Epithelial cell of proximal tubule (primary cell): ENCODE results near the gene CTTNBP2NL. TPM values are rescaled to one million over a fixed set of nuclear protein-coding genes. Genes with fewer than 3 reads are reported as not detected.
A peak's percentile ranks its signal among the peaks of the same experiment; 100 is the strongest.
"Not testable (repeated sequence)": the region's sequence is repeated elsewhere in the genome, so short reads cannot be mapped to it uniquely, and the experiment has no call there.

ENCODE experiments used
- DNase-seq: peaks from one replicate; pipeline ENCODE4 v3.0.0-alpha.2; 2011; ENCODE audit warnings: low read depth
- H3K4me3 ChIP-seq: 2 replicates; pipeline ENCODE4 v1.5.1; 2011; ENCODE audit warnings: low read depth, mild to moderate bottlenecking, low read length
- total RNA-seq: library from RNA; depleted of rRNA; stranded (reverse); fragments of >200 nt; gene quantifications from 2 replicates; pipeline ENCODE4 v1.2.3, GENCODE V29; 2015
- TF ChIP-seq, protein P1 (sequence below): conservative IDR thresholded peaks from 2 replicates; pipeline ENCODE4 v1.5.1; 2012; ENCODE audit warnings: low read depth, mild to moderate bottlenecking, low read length

The CTTNBP2NL gene
- total RNA-seq, 1 donor from 2014 or later: 27.2 TPM

DNA sequence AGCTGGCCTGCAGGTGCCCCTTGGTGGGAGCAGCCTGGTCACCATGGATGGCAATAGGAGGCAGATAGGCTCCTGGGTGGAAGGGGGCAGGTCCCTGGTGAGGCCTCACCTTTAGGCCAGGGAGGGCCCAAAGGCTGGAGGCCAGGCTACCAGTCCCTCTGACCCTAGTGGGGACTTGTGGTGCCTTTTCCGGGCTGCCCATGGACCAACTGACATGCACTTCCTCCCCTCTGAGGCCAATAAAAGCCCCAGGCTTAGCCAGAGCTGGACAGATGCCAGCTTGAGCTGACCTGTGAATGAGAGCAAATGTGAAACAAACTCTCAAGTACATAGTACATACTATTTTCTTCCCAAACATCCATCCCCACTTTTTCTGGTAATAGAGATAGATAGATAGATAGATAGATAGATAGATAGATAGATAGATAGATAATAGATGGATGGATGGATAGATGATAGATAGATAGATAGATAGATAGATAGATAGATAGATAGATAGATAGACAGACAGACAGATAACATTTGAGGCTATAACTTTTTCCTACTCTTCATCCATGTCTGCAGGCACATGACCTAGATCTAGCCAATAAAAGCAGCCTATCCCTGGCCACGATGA, 9.2 kb upstream of the CTTNBP2NL start:
- TF ChIP-seq, protein P1, sequence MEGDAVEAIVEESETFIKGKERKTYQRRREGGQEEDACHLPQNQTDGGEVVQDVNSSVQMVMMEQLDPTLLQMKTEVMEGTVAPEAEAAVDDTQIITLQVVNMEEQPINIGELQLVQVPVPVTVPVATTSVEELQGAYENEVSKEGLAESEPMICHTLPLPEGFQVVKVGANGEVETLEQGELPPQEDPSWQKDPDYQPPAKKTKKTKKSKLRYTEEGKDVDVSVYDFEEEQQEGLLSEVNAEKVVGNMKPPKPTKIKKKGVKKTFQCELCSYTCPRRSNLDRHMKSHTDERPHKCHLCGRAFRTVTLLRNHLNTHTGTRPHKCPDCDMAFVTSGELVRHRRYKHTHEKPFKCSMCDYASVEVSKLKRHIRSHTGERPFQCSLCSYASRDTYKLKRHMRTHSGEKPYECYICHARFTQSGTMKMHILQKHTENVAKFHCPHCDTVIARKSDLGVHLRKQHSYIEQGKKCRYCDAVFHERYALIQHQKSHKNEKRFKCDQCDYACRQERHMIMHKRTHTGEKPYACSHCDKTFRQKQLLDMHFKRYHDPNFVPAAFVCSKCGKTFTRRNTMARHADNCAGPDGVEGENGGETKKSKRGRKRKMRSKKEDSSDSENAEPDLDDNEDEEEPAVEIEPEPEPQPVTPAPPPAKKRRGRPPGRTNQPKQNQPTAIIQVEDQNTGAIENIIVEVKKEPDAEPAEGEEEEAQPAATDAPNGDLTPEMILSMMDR: no peak
- no peak overlapping the region for H3K4me3 ChIP-seq
- no peak for DNase-seq

DNA sequence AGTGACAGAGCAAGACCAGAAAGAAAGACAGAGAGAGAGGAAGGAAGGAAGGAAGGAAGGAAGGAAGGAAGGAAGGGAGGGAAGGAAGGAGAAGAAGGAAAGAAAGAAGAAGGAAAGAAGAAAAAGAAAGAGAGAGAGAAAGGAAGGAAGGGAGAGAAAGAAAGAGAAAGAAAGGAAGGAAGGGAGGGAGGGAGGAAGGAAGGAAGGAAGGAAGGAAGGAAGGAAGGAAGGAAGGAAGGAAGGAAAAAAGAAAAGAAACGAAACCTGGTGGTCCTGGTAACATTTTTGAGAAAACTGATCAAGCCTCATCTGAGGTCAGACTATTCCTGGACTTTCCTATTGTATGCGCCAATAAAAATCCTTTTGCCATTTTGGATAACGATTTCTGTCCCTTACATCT, 8.2 kb upstream of the CTTNBP2NL start:
- no peak for DNase-seq
- TF ChIP-seq, protein P1: no peak
- H3K4me3 ChIP-seq: no peak overlapping the region

DNA sequence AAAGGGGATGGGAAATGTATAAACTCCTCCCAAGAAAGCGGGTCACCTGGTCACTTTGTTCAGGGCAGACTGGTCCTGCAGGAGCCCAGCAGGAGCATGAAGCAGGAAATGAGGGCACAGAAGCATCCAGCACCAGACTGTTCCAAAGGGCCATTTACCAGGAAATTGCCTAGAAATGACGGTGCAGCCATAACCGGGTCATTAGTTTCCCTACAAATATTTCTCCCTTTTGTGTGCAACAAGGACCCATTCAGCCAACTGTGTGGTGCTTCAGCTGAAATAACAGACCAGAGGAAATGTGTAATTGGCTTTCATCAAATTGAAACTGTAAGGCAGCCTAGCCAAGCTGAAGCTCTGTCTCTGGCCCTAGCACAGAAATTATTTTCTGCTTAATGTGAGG, 7.6 kb upstream of the CTTNBP2NL start:
- no peak for DNase-seq
- H3K4me3 ChIP-seq: no peak overlapping the region
- TF ChIP-seq, protein P1: no peak

DNA sequence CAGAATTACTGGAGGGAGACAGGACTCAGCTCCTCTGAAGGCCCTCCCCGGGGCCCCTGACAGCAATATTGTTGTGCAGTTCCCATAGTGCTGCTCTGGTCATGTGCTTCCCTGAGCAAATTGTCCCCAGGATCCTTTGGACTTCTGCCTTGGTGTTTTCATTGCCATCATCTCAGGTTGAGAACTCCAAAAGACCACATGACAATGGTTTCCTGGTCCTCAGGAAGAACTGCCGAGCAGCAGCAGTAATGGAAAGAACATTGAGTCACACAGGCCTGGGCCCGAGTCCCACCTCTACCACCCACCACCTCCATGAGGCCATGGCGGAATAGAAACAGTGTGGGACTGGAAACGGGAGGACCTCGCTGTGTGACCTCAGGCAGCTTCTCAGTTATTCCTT, 6.3 kb upstream of the CTTNBP2NL start:
- no peak for DNase-seq
- TF ChIP-seq, protein P1: no peak
- H3K4me3 ChIP-seq: no peak overlapping the region

DNA sequence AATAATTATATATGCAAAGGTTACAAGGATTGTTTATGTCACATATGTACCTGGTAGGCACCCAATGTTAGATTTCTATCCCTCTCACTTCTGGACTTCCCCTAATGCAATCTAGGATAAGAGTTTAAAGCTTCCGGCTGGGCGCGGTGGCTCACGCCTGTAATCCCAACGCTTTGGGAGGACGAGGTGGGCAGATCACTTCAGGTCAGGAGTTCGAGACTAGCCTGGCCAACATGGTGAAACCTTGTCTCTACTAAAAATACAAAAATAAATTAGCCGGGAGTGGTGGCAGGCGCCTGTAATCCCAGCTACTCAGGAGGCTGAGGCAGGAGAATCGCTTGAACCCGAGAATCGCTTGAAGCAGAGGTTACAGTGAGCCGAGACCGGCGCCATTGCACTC, 5.7 kb upstream of the CTTNBP2NL start:
- not testable (repeated sequence) for DNase-seq
- H3K4me3 ChIP-seq: peak overlapping the region; percentile 59

GRCh38 chr1:112390775-112391602, 5.0 kb upstream of the CTTNBP2NL start:
- DNase-seq: no peak
- TF ChIP-seq, protein P1: peak; percentile 96
- peak overlapping the region; percentile 59 for H3K4me3 ChIP-seq

DNA sequence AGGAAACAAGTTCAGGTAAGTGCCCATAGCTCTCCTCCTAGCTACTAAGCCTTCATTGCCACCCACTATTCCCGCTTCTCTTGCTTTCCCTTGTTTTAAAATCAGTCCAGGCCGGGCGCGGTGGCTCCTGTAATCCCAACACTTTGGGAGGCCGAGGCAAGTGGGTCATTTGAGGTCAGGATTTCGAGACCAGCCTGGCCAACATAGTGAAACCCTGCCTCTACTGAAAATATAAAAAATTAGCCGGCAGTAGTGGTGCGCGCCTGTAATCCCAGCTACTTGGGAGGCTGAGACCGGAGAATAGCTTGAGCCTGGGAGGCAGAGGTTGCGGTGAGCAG, 4.4 kb upstream of the CTTNBP2NL start:
- no peak for DNase-seq
- TF ChIP-seq, protein P1: no peak
- peak overlapping the region; percentile 59 for H3K4me3 ChIP-seq
